Measurements from ENCODE around the gene FUT7.

Gene FUT7

DNA sequence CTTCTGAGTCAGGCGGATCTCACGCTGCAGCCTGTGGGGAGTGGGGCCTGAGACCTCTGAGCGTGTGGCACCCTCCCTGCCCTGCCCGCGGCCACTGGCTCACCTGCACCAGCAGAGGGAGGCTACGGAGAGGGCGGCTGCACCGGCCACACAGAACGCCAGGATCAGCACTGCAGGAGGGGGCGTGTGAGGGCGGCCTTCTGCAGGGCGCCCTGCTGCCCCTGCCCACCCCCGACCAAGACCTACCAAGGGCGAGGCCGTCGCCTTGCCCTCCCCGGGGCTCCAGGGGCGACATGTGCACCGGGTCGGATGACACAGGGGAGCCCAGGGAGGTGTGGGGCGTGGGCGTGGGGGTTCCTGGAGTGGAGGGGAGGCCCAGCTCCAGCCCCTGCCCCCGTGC, 8.7 kb upstream of the FUT7 start:
- TF ChIP-seq CTCF (IDR thresholded peaks at IDR 0.05; ENCODE audit: low read depth, low read length, missing control alignments) = no peak
- H3K4me3 ChIP-seq (ENCODE audit: low read depth, low read length) = no peak overlapping the region
- no peak for DNase-seq (ENCODE audit: low read depth)

- H3K4me3 ChIP-seq (ENCODE audit: low read depth, low read length) = no peak overlapping the region
- DNase-seq (ENCODE audit: low read depth) = no peak
- TF ChIP-seq CTCF (IDR thresholded peaks at IDR 0.05; ENCODE audit: low read depth, low read length, missing control alignments) = no peak
These were observed 7.9 kb upstream of the FUT7 start for GRCh38 chr9:137039611-137040366.

DNA sequence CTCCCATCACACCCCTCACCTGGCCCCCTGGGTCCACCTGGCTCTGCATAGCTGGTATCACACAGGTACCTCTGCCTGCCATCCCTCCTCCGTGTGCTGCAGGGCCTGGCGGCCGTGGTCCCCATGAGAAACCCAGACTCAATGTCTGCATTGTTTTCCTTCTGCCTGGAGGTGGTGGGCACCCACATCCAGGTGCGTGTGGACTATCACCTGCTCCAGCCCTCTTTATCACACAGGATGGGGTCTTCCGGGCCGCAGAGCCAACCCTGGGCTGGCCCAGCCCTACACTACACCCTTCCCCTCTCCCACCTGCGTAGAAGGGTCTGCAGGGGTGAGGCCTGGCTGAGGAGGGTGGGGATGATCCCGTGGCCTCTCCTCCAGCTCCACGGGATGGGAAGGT, 7.0 kb upstream of the FUT7 start:
- no peak for TF ChIP-seq CTCF (IDR thresholded peaks at IDR 0.05; ENCODE audit: low read depth, low read length, missing control alignments)
- no peak overlapping the region for H3K4me3 ChIP-seq (ENCODE audit: low read depth, low read length)
- no peak for DNase-seq (ENCODE audit: low read depth)

DNA sequence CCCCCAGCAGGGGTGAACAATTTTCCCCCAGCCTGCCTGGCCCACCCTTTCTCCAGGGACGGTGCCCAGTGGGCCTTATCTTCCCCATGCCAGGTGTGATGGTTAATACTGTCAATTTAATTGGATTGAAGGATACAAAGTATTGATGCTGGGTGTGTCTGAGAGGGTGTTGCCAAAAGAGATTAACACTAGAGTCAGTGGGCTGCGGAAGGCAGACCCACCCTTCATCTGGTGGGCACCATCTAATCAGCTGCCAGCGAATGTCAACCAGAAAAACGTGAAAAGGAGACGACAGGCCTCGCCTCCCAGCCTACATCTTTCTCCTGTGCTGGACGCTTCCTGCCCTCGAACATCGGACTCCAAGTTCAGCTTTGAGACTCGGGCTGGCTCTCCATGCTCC, 5.6 kb upstream of the FUT7 start:
- no peak for TF ChIP-seq CTCF (IDR thresholded peaks at IDR 0.05; ENCODE audit: low read depth, low read length, missing control alignments)
- H3K4me3 ChIP-seq (ENCODE audit: low read depth, low read length) = no peak overlapping the region
- no peak for DNase-seq (ENCODE audit: low read depth)

DNA sequence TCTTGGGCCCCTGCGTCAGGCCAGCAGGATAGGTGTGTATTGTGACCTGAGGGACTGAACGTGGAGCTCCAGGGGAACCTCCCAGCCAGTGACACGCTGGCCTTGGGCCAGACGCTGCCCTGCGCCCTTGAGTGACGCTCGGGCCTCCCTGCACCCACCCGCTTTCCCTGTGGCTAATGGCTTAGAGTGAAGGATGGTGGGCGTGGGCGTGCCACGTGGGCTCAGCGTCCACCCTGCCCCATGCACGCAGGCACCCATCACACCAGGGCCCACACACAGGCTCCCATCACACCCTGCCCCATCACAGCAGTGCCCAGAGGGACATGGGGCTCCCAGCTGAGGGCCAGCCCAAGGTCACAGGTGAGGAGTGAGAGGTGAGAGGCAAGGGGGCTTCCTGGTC, 5.1 kb upstream of the FUT7 start:
- TF ChIP-seq CTCF (IDR thresholded peaks at IDR 0.05; ENCODE audit: low read depth, low read length, missing control alignments) = no peak

DNA sequence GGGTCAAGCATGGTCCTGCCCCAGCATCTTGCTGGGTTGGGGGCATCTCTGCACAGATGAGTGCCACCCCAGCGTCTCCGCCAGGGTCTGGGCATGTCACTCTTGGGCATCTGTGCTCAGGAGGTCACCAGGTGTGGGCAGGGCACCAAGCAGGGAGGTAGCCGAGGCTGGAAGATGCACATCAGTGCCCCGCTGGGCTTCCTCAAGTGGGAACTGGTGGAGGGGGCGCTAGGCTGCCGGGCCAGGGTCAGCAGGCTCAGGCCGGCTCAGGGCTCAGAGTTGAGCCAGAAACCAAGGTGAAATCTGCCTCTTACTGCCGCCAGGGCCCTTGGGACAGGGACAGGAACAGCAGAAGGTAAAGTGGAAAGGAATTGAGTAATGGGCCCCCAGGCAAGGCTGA, 4.0 kb upstream of the FUT7 start:
- no peak for DNase-seq (ENCODE audit: low read depth)
- no peak for TF ChIP-seq CTCF (IDR thresholded peaks at IDR 0.05; ENCODE audit: low read depth, low read length, missing control alignments)
- H3K4me3 ChIP-seq (ENCODE audit: low read depth, low read length) = no peak overlapping the region

More for the DNA sequence above, 5.1 kb upstream of the FUT7 start:
- no peak overlapping the region for H3K4me3 ChIP-seq (ENCODE audit: low read depth, low read length)
- DNase-seq (ENCODE audit: low read depth) = no peak

GRCh38 chr9:137035507-137035834, 3.6 kb upstream of the FUT7 start:
- no peak for DNase-seq (ENCODE audit: low read depth)
- H3K4me3 ChIP-seq (ENCODE audit: low read depth, low read length) = no peak overlapping the region
- no peak for TF ChIP-seq CTCF (IDR thresholded peaks at IDR 0.05; ENCODE audit: low read depth, low read length, missing control alignments)
